ENCODE results near the gene PGPEP1.

Gene PGPEP1

DNA sequence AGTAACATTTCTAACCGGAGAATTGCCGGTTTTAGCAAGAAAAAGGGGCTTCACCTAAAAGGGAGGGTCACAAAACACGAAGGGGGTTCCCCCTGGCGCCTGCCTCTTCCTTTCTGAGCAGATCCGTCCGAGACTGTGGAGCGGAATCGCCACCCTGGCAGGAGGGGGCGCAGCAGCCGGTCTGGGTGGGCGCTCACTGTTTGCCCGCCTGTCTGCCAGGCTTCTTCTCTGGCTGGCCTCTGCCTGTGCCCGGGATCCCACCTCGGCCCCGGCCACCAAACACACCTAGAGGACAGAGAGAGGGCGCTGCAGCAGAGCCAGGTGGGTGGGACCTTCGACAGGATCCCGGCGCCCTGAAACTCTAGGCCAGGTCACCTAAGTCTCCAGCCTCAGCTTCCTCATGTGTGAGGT lies 33.1 kb upstream of the PGPEP1 start:
- in situ Hi-C loops (cut with MboI; ENCODE audit: low pct_unique_long_range_greater_than_20kb, low sequenced_read_pairs, unreplicated experiment): no loop called here
- TF ChIP-seq, protein P1, sequence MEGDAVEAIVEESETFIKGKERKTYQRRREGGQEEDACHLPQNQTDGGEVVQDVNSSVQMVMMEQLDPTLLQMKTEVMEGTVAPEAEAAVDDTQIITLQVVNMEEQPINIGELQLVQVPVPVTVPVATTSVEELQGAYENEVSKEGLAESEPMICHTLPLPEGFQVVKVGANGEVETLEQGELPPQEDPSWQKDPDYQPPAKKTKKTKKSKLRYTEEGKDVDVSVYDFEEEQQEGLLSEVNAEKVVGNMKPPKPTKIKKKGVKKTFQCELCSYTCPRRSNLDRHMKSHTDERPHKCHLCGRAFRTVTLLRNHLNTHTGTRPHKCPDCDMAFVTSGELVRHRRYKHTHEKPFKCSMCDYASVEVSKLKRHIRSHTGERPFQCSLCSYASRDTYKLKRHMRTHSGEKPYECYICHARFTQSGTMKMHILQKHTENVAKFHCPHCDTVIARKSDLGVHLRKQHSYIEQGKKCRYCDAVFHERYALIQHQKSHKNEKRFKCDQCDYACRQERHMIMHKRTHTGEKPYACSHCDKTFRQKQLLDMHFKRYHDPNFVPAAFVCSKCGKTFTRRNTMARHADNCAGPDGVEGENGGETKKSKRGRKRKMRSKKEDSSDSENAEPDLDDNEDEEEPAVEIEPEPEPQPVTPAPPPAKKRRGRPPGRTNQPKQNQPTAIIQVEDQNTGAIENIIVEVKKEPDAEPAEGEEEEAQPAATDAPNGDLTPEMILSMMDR (IDR thresholded peaks at IDR 0.05; ENCODE audit: extremely low read depth, insufficient read depth, missing control alignments): no peak
- DNase-seq (ENCODE audit: low spot score): no peak

DNA sequence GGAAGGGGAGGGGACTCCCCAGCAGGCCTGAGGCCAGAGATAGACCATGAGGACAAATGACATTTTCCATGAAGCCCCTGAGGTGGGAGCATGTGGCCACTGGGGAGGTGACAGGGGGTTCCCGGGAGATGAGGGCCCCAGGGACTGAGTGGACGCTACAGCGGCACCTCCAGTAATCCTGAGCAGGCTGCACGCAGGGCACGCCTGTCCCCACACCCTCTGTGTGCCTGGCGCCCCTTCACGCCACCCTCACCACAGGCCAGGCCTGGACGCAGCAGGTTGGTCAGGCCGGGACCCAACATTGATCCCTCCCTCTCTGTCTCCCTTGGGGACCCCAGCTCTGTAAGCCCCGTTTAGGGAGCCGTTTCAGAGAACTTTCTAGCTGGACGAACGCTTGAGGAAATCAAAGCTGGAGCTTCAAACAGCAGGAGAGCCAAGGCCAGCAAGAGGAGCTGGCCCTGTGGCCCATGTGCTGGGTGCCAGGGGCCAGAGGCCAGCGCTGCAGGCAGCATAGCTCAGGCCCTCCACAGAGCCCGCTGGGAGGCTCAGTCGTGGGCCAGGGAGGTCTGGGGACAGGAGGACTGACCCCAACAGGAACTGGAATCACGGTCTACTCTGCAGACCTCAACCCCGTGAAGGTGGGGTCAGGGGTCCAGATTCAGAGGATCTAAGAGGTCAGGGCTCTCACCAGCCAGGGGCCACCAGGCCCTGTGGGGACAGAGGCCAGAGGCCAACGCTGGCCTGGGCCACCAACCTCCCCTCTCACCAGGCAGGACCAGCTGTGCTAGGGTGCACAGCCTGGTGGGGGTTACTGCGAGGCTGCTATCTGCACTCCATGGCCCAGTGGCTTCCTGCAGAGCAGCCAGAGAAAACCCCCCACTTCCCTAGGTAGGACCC lies 32.1 kb upstream of the PGPEP1 start:
- in situ Hi-C loops (cut with MboI; ENCODE audit: low pct_unique_long_range_greater_than_20kb, low sequenced_read_pairs, unreplicated experiment): no loop called here
- TF ChIP-seq, protein P1 (IDR thresholded peaks at IDR 0.05; ENCODE audit: extremely low read depth, insufficient read depth, missing control alignments): no peak

DNA sequence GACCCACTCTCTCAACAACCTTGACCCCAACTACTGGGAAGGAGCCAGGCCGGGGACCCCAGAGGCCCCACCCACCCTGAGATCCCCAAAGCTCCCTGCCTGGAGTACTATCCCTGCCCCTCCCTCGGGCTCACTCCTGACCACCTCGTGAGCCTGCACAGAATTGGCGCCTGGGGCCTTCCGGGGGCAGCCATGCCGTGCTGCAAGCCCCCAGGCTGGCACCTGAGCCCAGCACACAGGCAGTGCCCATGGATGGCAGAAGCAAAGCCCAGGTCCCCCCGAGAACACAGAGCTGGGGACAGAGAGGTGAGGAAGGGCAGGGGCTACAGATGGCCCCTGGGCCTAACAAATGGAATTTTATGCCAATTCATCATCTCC lies 31.5 kb upstream of the PGPEP1 start:
- in situ Hi-C loops (cut with MboI; ENCODE audit: low pct_unique_long_range_greater_than_20kb, low sequenced_read_pairs, unreplicated experiment): no loop called here
- TF ChIP-seq, protein P1 (IDR thresholded peaks at IDR 0.05; ENCODE audit: extremely low read depth, insufficient read depth, missing control alignments): no peak
- DNase-seq (ENCODE audit: low spot score): no peak

More for the DNA sequence above, 32.1 kb upstream of the PGPEP1 start:
- DNase-seq (ENCODE audit: low spot score): peak; percentile 14

DNA sequence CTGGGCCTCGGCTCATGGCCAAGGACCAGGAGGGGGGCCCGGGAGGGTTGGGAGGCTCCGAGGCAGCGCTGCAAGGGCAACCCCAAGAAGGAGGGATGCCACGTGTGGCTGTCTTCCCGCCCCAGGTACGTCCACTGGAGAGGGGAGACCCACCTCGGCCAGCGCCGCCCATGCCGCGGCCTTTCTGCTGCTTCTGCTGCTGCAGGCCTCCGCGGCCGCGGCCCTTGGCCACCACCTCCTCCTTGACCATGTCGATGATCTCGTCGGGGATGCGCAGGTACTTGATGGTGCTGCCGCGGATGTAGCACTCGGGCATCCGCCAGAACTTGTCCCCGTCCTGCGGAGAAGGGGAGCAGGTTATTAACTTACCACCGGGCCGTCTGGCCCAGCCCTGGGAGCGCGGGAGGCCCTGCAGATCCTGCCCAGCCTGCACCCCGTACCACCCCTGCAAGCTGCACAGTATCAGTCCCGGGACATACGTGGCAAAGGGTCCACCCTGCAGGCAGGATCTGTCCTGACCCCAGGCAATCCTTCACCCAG lies 30.8 kb upstream of the PGPEP1 start:
- in situ Hi-C loops (cut with MboI; ENCODE audit: low pct_unique_long_range_greater_than_20kb, low sequenced_read_pairs, unreplicated experiment): no loop called here
- TF ChIP-seq, protein P1 (IDR thresholded peaks at IDR 0.05; ENCODE audit: extremely low read depth, insufficient read depth, missing control alignments): no peak
- DNase-seq (ENCODE audit: low spot score): peak; percentile 8

DNA sequence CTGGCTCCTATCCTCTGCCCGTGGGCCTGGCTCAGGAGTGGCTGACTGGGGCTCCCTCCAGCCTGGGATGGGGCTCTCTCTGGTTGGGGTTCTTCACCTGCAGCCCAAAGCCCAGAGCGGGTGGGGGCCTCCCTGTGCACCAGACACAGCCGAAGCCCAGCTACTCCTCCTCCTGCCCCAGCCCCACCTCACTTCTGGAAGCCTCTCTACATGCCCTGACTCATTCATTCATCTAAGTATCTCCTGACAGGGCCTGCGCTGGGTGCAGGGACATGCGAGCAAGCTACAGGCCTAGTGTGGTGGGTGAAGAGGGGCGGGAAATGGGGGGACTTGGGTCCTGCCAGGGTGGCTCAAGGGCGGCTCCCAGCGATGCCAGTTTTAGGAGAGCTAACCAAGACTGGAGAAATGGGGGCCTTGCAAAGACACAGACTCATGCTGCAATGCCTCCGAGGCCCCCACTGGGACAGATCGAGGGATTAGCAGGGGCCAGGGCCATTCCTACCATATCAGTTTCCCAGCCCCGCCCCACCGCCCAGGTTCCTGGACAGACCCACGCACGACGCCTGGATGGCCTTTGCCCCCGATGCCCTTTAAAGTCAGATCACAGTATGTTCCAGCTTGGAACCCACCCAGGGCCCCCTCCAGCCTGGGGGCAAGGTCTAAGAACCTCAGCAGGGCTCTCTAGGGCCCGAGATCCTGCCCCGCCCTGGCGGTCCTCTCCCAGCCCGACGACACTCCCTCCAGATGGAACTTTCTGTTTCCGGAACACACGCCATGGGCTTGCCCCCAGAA lies 30.1 kb upstream of the PGPEP1 start:
- in situ Hi-C loops (cut with MboI; ENCODE audit: low pct_unique_long_range_greater_than_20kb, low sequenced_read_pairs, unreplicated experiment): no loop called here
- peak; percentile 10 for DNase-seq (ENCODE audit: low spot score)

DNA sequence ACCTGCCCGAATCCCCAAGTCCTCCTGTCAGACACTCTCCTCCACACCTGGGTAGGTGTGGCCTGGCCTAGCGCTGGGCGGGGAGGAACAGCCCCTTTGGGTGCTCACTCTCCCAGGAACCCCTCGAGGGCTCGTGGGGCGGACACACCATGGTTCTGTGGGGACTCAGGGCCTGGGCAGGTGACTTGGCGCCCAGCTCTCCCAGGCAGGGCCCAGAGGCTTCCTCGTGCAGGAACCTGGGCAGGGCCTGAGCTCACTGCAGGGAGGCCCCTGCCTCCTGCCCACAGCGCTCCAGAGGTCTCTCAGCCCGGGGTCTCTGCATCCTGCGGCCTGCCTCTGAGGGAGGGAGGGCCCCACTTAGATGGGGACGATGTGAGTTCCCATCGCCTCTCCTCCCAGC lies 29.4 kb upstream of the PGPEP1 start:
- in situ Hi-C loops (cut with MboI; ENCODE audit: low pct_unique_long_range_greater_than_20kb, low sequenced_read_pairs, unreplicated experiment): no loop called here
- DNase-seq (ENCODE audit: low spot score): peak; percentile 18
- TF ChIP-seq, protein P1 (IDR thresholded peaks at IDR 0.05; ENCODE audit: extremely low read depth, insufficient read depth, missing control alignments): no peak

More for the DNA sequence above, 30.1 kb upstream of the PGPEP1 start:
- TF ChIP-seq, protein P1 (IDR thresholded peaks at IDR 0.05; ENCODE audit: extremely low read depth, insufficient read depth, missing control alignments): no peak
